OCI-LY1 (cell line): ENCODE measurements around the gene RAB3D.
A peak's percentile ranks its signal among the peaks of the same experiment; 100 is the strongest.

Experiments
- H2AFZ ChIP-seq: fragments of 200-600 bp; sonication (generic), shearing (Covaris generic); 2 replicates; pipeline ENCODE4 v1.6.0; 2014; ENCODE audit warnings: antibody characterized with exemption, mild to moderate bottlenecking, low read length
- H3F3A ChIP-seq: fragments of 200-600 bp; sonication (generic), shearing (Covaris generic); 2 replicates; pipeline ENCODE4 v1.6.0; 2014; ENCODE audit warnings: mild to moderate bottlenecking, antibody characterized with exemption, low read length, moderate library complexity; ENCODE audit not compliant: insufficient read depth
- H3K27ac ChIP-seq: fragments of 200-600 bp; sonication (generic); 2 replicates; pipeline ENCODE4 v1.5.1; 2014; ENCODE audit warnings: low read length, mixed run types, mild to moderate bottlenecking, low read depth; ENCODE audit not compliant: poor library complexity, severe bottlenecking
- H3K27me3 ChIP-seq: fragments of 200-600 bp; sonication (generic); 2 replicates; pipeline ENCODE4 v1.6.0; 2014; ENCODE audit warnings: antibody characterized with exemption, mild to moderate bottlenecking, low read length, moderate library complexity; ENCODE audit not compliant: insufficient read depth
- H3K36me3 ChIP-seq: fragments of 200-600 bp; sonication (generic); 2 replicates; pipeline ENCODE4 v1.6.1; 2014; ENCODE audit warnings: mild to moderate bottlenecking, antibody characterized with exemption, low read length, moderate library complexity, mixed read lengths; ENCODE audit not compliant: insufficient read depth
- H3K4me1 ChIP-seq: fragments of 200-600 bp; sonication (generic); 2 replicates; pipeline ENCODE4 v1.5.1; 2014; ENCODE audit warnings: mild to moderate bottlenecking, low read length, moderate library complexity; ENCODE audit not compliant: insufficient read depth, severe bottlenecking
- H3K4me2 ChIP-seq: fragments of 200-600 bp; sonication (generic), shearing (Covaris generic); 2 replicates; pipeline ENCODE4 v1.6.1; 2014; ENCODE audit warnings: low read length
- H3K4me3 ChIP-seq: fragments of 200-600 bp; sonication (generic); 2 replicates; pipeline ENCODE4 v1.5.1; 2014; ENCODE audit warnings: low read length, low read depth, mild to moderate bottlenecking, mixed read lengths; ENCODE audit not compliant: poor library complexity, severe bottlenecking
- H3K79me2 ChIP-seq: fragments of 200-600 bp; shearing (Covaris generic); 2 replicates; pipeline ENCODE4 v1.6.1; 2016; ENCODE audit warnings: mixed run types, low read length, mixed read lengths; ENCODE audit not compliant: insufficient read depth
- H3K9ac ChIP-seq: fragments of 200-600 bp; sonication (generic), shearing (Covaris generic); 2 replicates; pipeline ENCODE4 v1.6.1; 2014; ENCODE audit warnings: mild to moderate bottlenecking, low read length, mixed read lengths
- H3K9me2 ChIP-seq: fragments of 200-600 bp; sonication (generic), shearing (Covaris generic); 2 replicates; pipeline ENCODE4 v1.6.1; 2014; ENCODE audit warnings: low read depth, mild to moderate bottlenecking, low read length, mixed read lengths
- H3K9me3 ChIP-seq: fragments of 200-600 bp; shearing (Covaris generic); 2 replicates; pipeline ENCODE4 v1.6.1; 2014; ENCODE audit warnings: low read length, mixed read lengths
- H4K20me1 ChIP-seq: fragments of 200-600 bp; sonication (generic), shearing (Covaris generic); 2 replicates; pipeline ENCODE4 v1.6.0; 2016; ENCODE audit warnings: mild to moderate bottlenecking, low read length; ENCODE audit not compliant: insufficient read depth
- CTCF ChIP-seq: fragments of 200-600 bp; sonication (generic), shearing (Covaris generic); IDR thresholded peaks from 2 replicates; pipeline ENCODE4 v1.5.1; 2017; ENCODE audit warnings: mild to moderate bottlenecking, antibody characterized with exemption, low read length, moderate library complexity, mixed read lengths
- EZH2 ChIP-seq: fragments of 200-600 bp; sonication (generic), shearing (Covaris generic); IDR thresholded peaks from 2 replicates; pipeline ENCODE4 v1.8.0; 2017; ENCODE audit warnings: borderline replicate concordance, mixed run types, mild to moderate bottlenecking, antibody characterized with exemption, low read length, moderate library complexity, mixed read lengths

Gene RAB3D

GRCh38 chr19:11288349-11288748 lies 51.1 kb downstream of the RAB3D start:
- H3K27ac ChIP-seq: no peak overlapping the region
- H3K9ac ChIP-seq: no peak overlapping the region
- no peaks in the 10 kb centered on the region for H3K27me3 ChIP-seq

GRCh38 chr19:11286312-11286974 lies 53.0 kb downstream of the RAB3D start:
- H3K4me2 ChIP-seq: no peak overlapping the region
- no peak overlapping the region for H3K4me3 ChIP-seq
- no peak overlapping the region for H3K27ac ChIP-seq
- no peaks in the 10 kb centered on the region for H3K9me2 ChIP-seq
- no peaks in the 10 kb centered on the region for H3K79me2 ChIP-seq
- H4K20me1 ChIP-seq: no peaks in the 10 kb centered on the region
- H3K9ac ChIP-seq: no peak overlapping the region
- H3F3A ChIP-seq: no peaks in the 10 kb centered on the region
- no peak overlapping the region for H2AFZ ChIP-seq
- TF ChIP-seq EZH2 (no peak), CTCF (no peak)
- no peaks in the 10 kb centered on the region for H3K4me1 ChIP-seq
- no peaks in the 10 kb centered on the region for H3K36me3 ChIP-seq
- H3K9me3 ChIP-seq: no peaks in the 10 kb centered on the region
- H3K27me3 ChIP-seq: 0 out of 2 replicates have a peak, but pooled peaks cover 5% of the 10 kb centered on the region

More at GRCh38 chr19:11288349-11288748, 51.1 kb downstream of the RAB3D start:
- Histone ChIP-seq H3K36me3 (no peaks in the 10 kb centered on the region), H3K4me1 (peaks cover under 1% of the 10 kb centered on the region), H3K9me3 (no peaks in the 10 kb centered on the region), H3K79me2 (no peaks in the 10 kb centered on the region), H3F3A (no peaks in the 10 kb centered on the region), H2AFZ (no peak overlapping the region), H4K20me1 (no peaks in the 10 kb centered on the region), H3K4me3 (no peak overlapping the region), H3K9me2 (no peaks in the 10 kb centered on the region), H3K4me2 (no peak overlapping the region)
- TF ChIP-seq EZH2 (no peak), CTCF (peak; percentile 31; the same call in 1 of the 2 replicates)

GRCh38 chr19:11284515-11284914 lies 54.9 kb downstream of the RAB3D start:
- H3K4me2 ChIP-seq: no peak overlapping the region
- no peaks in the 10 kb centered on the region for H3K4me1 ChIP-seq
- H3K4me3 ChIP-seq: no peak overlapping the region
- no peaks in the 10 kb centered on the region for H3K9me2 ChIP-seq
- H3F3A ChIP-seq: no peaks in the 10 kb centered on the region
- H3K27me3 ChIP-seq: 0 out of 2 replicates have a peak, but pooled peaks cover 5% of the 10 kb centered on the region
- H3K9ac ChIP-seq: no peak overlapping the region
- TF ChIP-seq CTCF (no peak), EZH2 (no peak)
- H2AFZ ChIP-seq: no peak overlapping the region
- no peaks in the 10 kb centered on the region for H3K9me3 ChIP-seq
- no peaks in the 10 kb centered on the region for H3K79me2 ChIP-seq
- no peaks in the 10 kb centered on the region for H3K36me3 ChIP-seq
- no peaks in the 10 kb centered on the region for H4K20me1 ChIP-seq
- no peak overlapping the region for H3K27ac ChIP-seq
